T-helper 1 cell (primary cell): ENCODE measurements around the gene DENND10.
"Not testable (repeated sequence)": the region's sequence is repeated elsewhere in the genome, so short reads cannot be mapped to it uniquely, and the experiment has no call there.

Experiments used
- DNase-seq, 5 donors: peaks; one replicate each; pipeline ENCODE4 v3.0.0-alpha.2; 2012 to 2020

Gene DENND10

GRCh38 chr10:119132521-119133345, 28.8 kb downstream of the DENND10 start:
- DNase-seq, result no peak

GRCh38 chr10:119133949-119134348, 30.0 kb downstream of the DENND10 start:
- peak in 1 of 5 donors; percentile 60 for DNase-seq

- DNase-seq, result peak in 1 of 5 donors; percentile 78
Measured at GRCh38 chr10:119135513-119135881, 31.6 kb downstream of the DENND10 start.

GRCh38 chr10:119136084-119136483, 32.2 kb downstream of the DENND10 start:
- no peak for DNase-seq

GRCh38 chr10:119137878-119138277, 34.0 kb downstream of the DENND10 start:
- not testable (repeated sequence) for DNase-seq

- no peak for DNase-seq
Measured at GRCh38 chr10:119138346-119139306, 34.7 kb downstream of the DENND10 start.

- DNase-seq, result peak; percentile 16 to 65 (median 33)
Measured at GRCh38 chr10:119139464-119140067, 35.7 kb downstream of the DENND10 start.

- DNase-seq, result no peak
Measured at GRCh38 chr10:119140603-119141245, 36.8 kb downstream of the DENND10 start.

GRCh38 chr10:119143657-119144056, 39.7 kb downstream of the DENND10 start:
- DNase-seq, result no peak

- no peak for DNase-seq
Measured at GRCh38 chr10:119149157-119149556, 45.2 kb downstream of the DENND10 start.

GRCh38 chr10:119149729-119150128, 45.8 kb downstream of the DENND10 start:
- no peak for DNase-seq

- DNase-seq, result not testable (repeated sequence)
Measured at GRCh38 chr10:119151601-119152000, 47.7 kb downstream of the DENND10 start.

GRCh38 chr10:119153041-119153440, 49.1 kb downstream of the DENND10 start:
- no peak for DNase-seq

- DNase-seq, result no peak
Measured at GRCh38 chr10:119153661-119154060, 49.7 kb downstream of the DENND10 start.

- DNase-seq, result no peak
Measured at GRCh38 chr10:119159332-119159731, 55.4 kb downstream of the DENND10 start.

GRCh38 chr10:119161680-119162451, 58.0 kb downstream of the DENND10 start:
- DNase-seq, result no peak

- no peak for DNase-seq
Measured at GRCh38 chr10:119162452-119163092, 58.7 kb downstream of the DENND10 start.

GRCh38 chr10:119165171-119166117, 61.5 kb downstream of the DENND10 start, which contains the start of gene SFXN4:
TSS of gene SFXN4 (minus strand) at chr10:119165714. CDS start at chr10:119165647, 67 bp downstream.
- peak; percentile 61 to 78 (median 67) for DNase-seq

GRCh38 chr10:119166118-119166500, 62.2 kb downstream of the DENND10 start:
- no peak for DNase-seq

- no peak for DNase-seq
Measured at GRCh38 chr10:119166564-119166963, 62.7 kb downstream of the DENND10 start.
